Suprapubic skin (tissue), 3 donors: ENCODE measurements around the gene CDC37L1.

Source experiments
- CTCF ChIP-seq, 2 donors: fragments of 200-600 bp in 1 of 2; fragments of 450-650 bp in 1 of 2; sonication (generic) in 1 of 2; IDR thresholded peaks; one replicate each; pipeline ENCODE4 v1.5.1; 2016 to 2019; ENCODE audit warnings: antibody characterized with exemption in 2 of 2, mild to moderate bottlenecking in 1 of 2, moderate library complexity in 1 of 2
- EP300 ChIP-seq: sonication (generic); formaldehyde crosslinking; IDR thresholded peaks from one replicate; pipeline ENCODE4 v1.6.1; 2017; ENCODE audit warnings: antibody characterized with exemption
- POLR2A ChIP-seq, 2 donors: fragments of 450-650 bp; IDR thresholded peaks; one replicate each; pipeline ENCODE4 v1.6.1; 2017; ENCODE audit warnings: antibody characterized with exemption in 2 of 2, mild to moderate bottlenecking in 2 of 2, moderate library complexity in 2 of 2

GRCh38 chr9:4714266-4715016 lies 35.1 kb downstream of the CDC37L1 start:
- no peak for TF ChIP-seq POLR2A (IDR thresholded peaks at IDR 0.05)
- no peak for TF ChIP-seq CTCF (IDR thresholded peaks at IDR 0.05)
- TF ChIP-seq EP300 = no peak
